ENCODE data around the gene ASCC3.

Gene ASCC3

GRCh38 chr6:100612094-100612493 is 269.0 kb downstream of the ASCC3 start:
- no peaks in the 10 kb centered on the region for H3K27me3 ChIP-seq (ENCODE audit: control insufficient read depth, insufficient read depth, low read length, poor library complexity, severe bottlenecking)
- 92 to 95% methylated on average over 2 of the region's 2 CpGs for WGBS, 2 experiments
- H3K36me3 ChIP-seq (ENCODE audit: control insufficient read depth, insufficient read depth, low read length), result no peaks in the 10 kb centered on the region
- H3K27ac ChIP-seq (ENCODE audit: insufficient read depth, low read depth, low read length, poor library complexity, severe bottlenecking), result no peak overlapping the region
- H3K9me3 ChIP-seq (ENCODE audit: control insufficient read depth, low read length), result no peaks in the 10 kb centered on the region
- no peak overlapping the region for H3K4me3 ChIP-seq (ENCODE audit: insufficient read depth, low read depth, low read length)
- no peaks in the 10 kb centered on the region for H3K4me1 ChIP-seq (ENCODE audit: control insufficient read depth, insufficient read depth, low read length)

DNA sequence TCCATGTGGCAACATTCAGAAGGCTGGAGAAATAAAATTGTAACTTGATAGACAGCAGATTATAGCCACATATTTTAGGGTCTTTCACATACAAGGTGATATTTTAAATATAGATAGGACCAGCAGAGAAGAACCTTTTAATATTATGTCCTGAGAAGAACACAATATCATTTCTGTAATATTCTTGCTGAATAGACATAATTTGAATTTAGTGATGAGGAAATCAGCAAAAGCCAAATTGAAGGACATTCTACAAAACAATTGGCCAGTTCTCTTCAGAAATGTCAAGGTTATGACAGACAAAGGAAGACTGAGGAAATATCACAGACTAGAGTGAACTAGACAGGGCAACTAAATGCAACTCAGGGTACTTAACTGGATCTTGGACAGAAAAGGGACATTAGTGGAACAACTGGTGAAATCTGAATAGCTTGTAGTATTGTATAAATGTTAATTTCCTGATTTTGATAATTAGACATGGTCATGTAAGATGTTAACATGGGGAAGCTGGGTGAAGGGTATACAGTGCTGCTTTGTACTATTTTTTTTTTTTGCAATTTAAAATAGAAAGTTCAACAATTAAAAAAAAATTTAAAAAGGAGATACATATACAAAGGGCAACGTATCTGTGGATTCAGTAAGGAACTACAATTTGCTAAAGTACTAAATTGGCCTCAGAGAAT is 281.9 kb downstream of the ASCC3 start:
- Histone ChIP-seq H3K27me3 (ENCODE audit: control insufficient read depth, insufficient read depth, low read length, poor library complexity, severe bottlenecking) (no peaks in the 10 kb centered on the region), H3K27ac (ENCODE audit: insufficient read depth, low read depth, low read length, poor library complexity, severe bottlenecking) (no peak overlapping the region), H3K9me3 (ENCODE audit: control insufficient read depth, low read length) (no peaks in the 10 kb centered on the region), H3K36me3 (ENCODE audit: control insufficient read depth, insufficient read depth, low read length) (no peaks in the 10 kb centered on the region), H3K4me3 (ENCODE audit: insufficient read depth, low read depth, low read length) (no peak overlapping the region), H3K4me1 (ENCODE audit: control insufficient read depth, insufficient read depth, low read length) (no peaks in the 10 kb centered on the region)
- 100% methylated on average over 1 of the region's 1 CpG for WGBS, 2 experiments

DNA sequence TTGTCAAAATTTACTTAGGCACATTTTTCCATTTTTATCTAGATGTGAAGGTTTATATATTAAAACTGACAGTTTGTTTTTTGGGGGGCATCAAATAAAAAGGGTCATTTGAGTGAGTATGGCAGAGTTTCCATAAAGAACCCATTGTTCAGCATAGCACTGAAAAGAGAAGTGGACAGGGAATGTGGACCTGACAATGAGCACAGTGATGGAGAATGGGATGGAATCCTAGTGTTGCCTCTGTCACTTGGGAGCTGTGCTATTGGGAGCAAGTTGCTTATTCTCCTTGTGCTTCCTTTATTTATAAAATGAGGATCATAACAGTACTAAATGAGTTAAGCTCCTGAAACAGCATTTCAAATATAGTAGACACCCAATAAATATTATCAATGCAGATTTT is 285.7 kb downstream of the ASCC3 start:
- no peaks in the 10 kb centered on the region for H3K27me3 ChIP-seq (ENCODE audit: control insufficient read depth, insufficient read depth, low read length, poor library complexity, severe bottlenecking)
- no peaks in the 10 kb centered on the region for H3K36me3 ChIP-seq (ENCODE audit: control insufficient read depth, insufficient read depth, low read length)
- no peaks in the 10 kb centered on the region for H3K9me3 ChIP-seq (ENCODE audit: control insufficient read depth, low read length)
- H3K27ac ChIP-seq (ENCODE audit: insufficient read depth, low read depth, low read length, poor library complexity, severe bottlenecking), result no peak overlapping the region
- H3K4me1 ChIP-seq (ENCODE audit: control insufficient read depth, insufficient read depth, low read length), result no peaks in the 10 kb centered on the region
- H3K4me3 ChIP-seq (ENCODE audit: insufficient read depth, low read depth, low read length), result no peak overlapping the region

GRCh38 chr6:100593522-100593921 is 287.6 kb downstream of the ASCC3 start:
- Histone ChIP-seq H3K27ac (ENCODE audit: insufficient read depth, low read depth, low read length, poor library complexity, severe bottlenecking) (no peak overlapping the region), H3K27me3 (ENCODE audit: control insufficient read depth, insufficient read depth, low read length, poor library complexity, severe bottlenecking) (no peaks in the 10 kb centered on the region), H3K4me3 (ENCODE audit: insufficient read depth, low read depth, low read length) (no peak overlapping the region), H3K36me3 (ENCODE audit: control insufficient read depth, insufficient read depth, low read length) (peaks cover 7% of the 10 kb centered on the region), H3K4me1 (ENCODE audit: control insufficient read depth, insufficient read depth, low read length) (no peaks in the 10 kb centered on the region), H3K9me3 (ENCODE audit: control insufficient read depth, low read length) (no peaks in the 10 kb centered on the region)
- WGBS, 2 experiments, result 94 to 98% methylated on average over 2 of the region's 2 CpGs

- peaks cover 8% of the 10 kb centered on the region for H3K36me3 ChIP-seq (ENCODE audit: control insufficient read depth, insufficient read depth, low read length)
- 87 to 89% methylated on average over 3 of the region's 3 CpGs for whole genome bisulfite sequencing, 2 experiments
- H3K4me3 ChIP-seq (ENCODE audit: insufficient read depth, low read depth, low read length), result no peak overlapping the region
- H3K27me3 ChIP-seq (ENCODE audit: control insufficient read depth, insufficient read depth, low read length, poor library complexity, severe bottlenecking), result no peaks in the 10 kb centered on the region
- no peaks in the 10 kb centered on the region for H3K4me1 ChIP-seq (ENCODE audit: control insufficient read depth, insufficient read depth, low read length)
- H3K27ac ChIP-seq (ENCODE audit: insufficient read depth, low read depth, low read length, poor library complexity, severe bottlenecking), result no peak overlapping the region
- no peaks in the 10 kb centered on the region for H3K9me3 ChIP-seq (ENCODE audit: control insufficient read depth, low read length)
Observed at GRCh38 chr6:100592929-100593328, 288.2 kb downstream of the ASCC3 start.

DNA sequence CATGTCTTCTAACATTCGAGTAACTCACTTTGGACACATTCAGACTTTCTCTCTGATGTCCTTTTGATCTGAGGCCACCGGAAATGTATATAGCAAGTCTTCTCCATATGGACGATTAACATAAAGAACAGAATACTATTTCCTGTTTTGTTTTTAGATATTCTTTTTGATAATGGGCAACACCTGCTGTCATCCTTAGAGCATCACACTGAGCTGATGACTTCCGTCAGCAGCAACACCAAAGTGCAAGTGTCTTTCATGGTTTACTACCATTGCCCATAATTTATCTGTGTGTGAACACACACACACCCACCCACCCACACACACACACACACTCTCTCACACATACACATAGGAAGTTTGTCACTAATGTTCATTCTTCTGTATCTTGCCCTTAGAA is 303.7 kb downstream of the ASCC3 start:
- Histone ChIP-seq H3K36me3 (ENCODE audit: control insufficient read depth, insufficient read depth, low read length) (no peaks in the 10 kb centered on the region), H3K9me3 (ENCODE audit: control insufficient read depth, low read length) (no peaks in the 10 kb centered on the region), H3K4me1 (ENCODE audit: control insufficient read depth, insufficient read depth, low read length) (no peaks in the 10 kb centered on the region), H3K4me3 (ENCODE audit: insufficient read depth, low read depth, low read length) (no peak overlapping the region), H3K27me3 (ENCODE audit: control insufficient read depth, insufficient read depth, low read length, poor library complexity, severe bottlenecking) (no peaks in the 10 kb centered on the region), H3K27ac (ENCODE audit: insufficient read depth, low read depth, low read length, poor library complexity, severe bottlenecking) (no peak overlapping the region)
- WGBS, 2 experiments, result 94 to 95% methylated on average over 4 of the region's 4 CpGs

DNA sequence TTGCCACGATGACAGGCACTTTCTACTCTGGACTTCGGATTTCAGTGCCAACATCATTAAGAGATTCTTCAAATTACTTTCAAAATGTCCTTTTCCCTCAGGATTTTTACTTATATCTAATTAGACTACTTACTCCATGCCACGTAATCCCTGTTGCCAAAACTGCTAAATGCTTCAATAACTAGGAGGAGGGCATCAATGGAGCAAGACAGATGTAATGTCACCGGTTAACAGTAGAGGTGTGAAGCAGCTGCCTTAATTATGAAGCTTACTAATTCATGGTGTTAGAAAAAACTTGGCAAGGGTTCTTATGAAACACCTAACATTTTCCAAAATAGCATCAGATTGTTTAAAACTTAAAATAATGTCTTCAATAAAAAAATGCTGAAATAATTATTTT is 305.2 kb downstream of the ASCC3 start:
- Histone ChIP-seq H3K4me3 (ENCODE audit: insufficient read depth, low read depth, low read length) (no peak overlapping the region), H3K4me1 (ENCODE audit: control insufficient read depth, insufficient read depth, low read length) (no peaks in the 10 kb centered on the region), H3K36me3 (ENCODE audit: control insufficient read depth, insufficient read depth, low read length) (no peaks in the 10 kb centered on the region), H3K27me3 (ENCODE audit: control insufficient read depth, insufficient read depth, low read length, poor library complexity, severe bottlenecking) (no peaks in the 10 kb centered on the region), H3K9me3 (ENCODE audit: control insufficient read depth, low read length) (no peaks in the 10 kb centered on the region), H3K27ac (ENCODE audit: insufficient read depth, low read depth, low read length, poor library complexity, severe bottlenecking) (no peak overlapping the region)
- 92 to 96% methylated on average over 4 of the region's 4 CpGs for WGBS, 2 experiments

- WGBS, 2 experiments, result 80 to 88% methylated on average over 2 of the region's 2 CpGs
Observed at GRCh38 chr6:100574836-100575235, 306.3 kb downstream of the ASCC3 start.

GRCh38 chr6:100573166-100573565 is 308.0 kb downstream of the ASCC3 start:
- no peaks in the 10 kb centered on the region for H3K36me3 ChIP-seq (ENCODE audit: control insufficient read depth, insufficient read depth, low read length)
- no peak overlapping the region for H3K27ac ChIP-seq (ENCODE audit: insufficient read depth, low read depth, low read length, poor library complexity, severe bottlenecking)
- H3K4me3 ChIP-seq (ENCODE audit: insufficient read depth, low read depth, low read length), result no peak overlapping the region
- no peaks in the 10 kb centered on the region for H3K4me1 ChIP-seq (ENCODE audit: control insufficient read depth, insufficient read depth, low read length)
- no peaks in the 10 kb centered on the region for H3K27me3 ChIP-seq (ENCODE audit: control insufficient read depth, insufficient read depth, low read length, poor library complexity, severe bottlenecking)
- no peaks in the 10 kb centered on the region for H3K9me3 ChIP-seq (ENCODE audit: control insufficient read depth, low read length)

More at GRCh38 chr6:100574836-100575235, 306.3 kb downstream of the ASCC3 start:
- Histone ChIP-seq H3K36me3 (ENCODE audit: control insufficient read depth, insufficient read depth, low read length) (no peaks in the 10 kb centered on the region), H3K27me3 (ENCODE audit: control insufficient read depth, insufficient read depth, low read length, poor library complexity, severe bottlenecking) (no peaks in the 10 kb centered on the region), H3K27ac (ENCODE audit: insufficient read depth, low read depth, low read length, poor library complexity, severe bottlenecking) (no peak overlapping the region), H3K9me3 (ENCODE audit: control insufficient read depth, low read length) (no peaks in the 10 kb centered on the region), H3K4me1 (ENCODE audit: control insufficient read depth, insufficient read depth, low read length) (no peaks in the 10 kb centered on the region), H3K4me3 (ENCODE audit: insufficient read depth, low read depth, low read length) (no peak overlapping the region)

DNA sequence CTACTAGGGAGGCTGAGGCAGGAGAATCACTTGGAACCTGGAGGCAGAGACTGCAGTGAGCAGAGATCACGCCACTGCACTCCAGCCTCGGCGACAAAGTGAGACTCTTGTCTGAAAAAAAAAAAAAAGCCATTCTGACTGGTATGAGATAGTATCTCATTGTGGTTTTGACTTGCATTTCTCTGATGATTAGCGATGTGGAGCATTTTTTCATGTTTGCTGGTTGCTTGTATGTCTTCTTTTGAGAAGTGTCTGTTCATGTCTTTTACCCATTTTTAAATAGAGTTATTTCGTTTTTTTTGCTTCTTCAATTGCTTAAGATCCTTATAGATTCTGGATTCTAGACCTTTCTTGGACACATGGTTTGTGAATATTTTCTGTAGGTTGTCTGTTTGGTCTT is 312.9 kb downstream of the ASCC3 start:
- no peaks in the 10 kb centered on the region for H3K9me3 ChIP-seq (ENCODE audit: control insufficient read depth, low read length)
- WGBS, 2 experiments, result 92 to 95% methylated on average over 4 to 5 of the region's 5 CpGs
- H3K4me3 ChIP-seq (ENCODE audit: insufficient read depth, low read depth, low read length), result no peak overlapping the region
- H3K27me3 ChIP-seq (ENCODE audit: control insufficient read depth, insufficient read depth, low read length, poor library complexity, severe bottlenecking), result no peaks in the 10 kb centered on the region
- H3K4me1 ChIP-seq (ENCODE audit: control insufficient read depth, insufficient read depth, low read length), result no peaks in the 10 kb centered on the region
- H3K27ac ChIP-seq (ENCODE audit: insufficient read depth, low read depth, low read length, poor library complexity, severe bottlenecking), result no peak overlapping the region
- no peaks in the 10 kb centered on the region for H3K36me3 ChIP-seq (ENCODE audit: control insufficient read depth, insufficient read depth, low read length)

GRCh38 chr6:100566563-100566962 is 314.6 kb downstream of the ASCC3 start:
- no peaks in the 10 kb centered on the region for H3K9me3 ChIP-seq (ENCODE audit: control insufficient read depth, low read length)
- no peak overlapping the region for H3K27ac ChIP-seq (ENCODE audit: insufficient read depth, low read depth, low read length, poor library complexity, severe bottlenecking)
- H3K36me3 ChIP-seq (ENCODE audit: control insufficient read depth, insufficient read depth, low read length), result no peaks in the 10 kb centered on the region
- H3K4me3 ChIP-seq (ENCODE audit: insufficient read depth, low read depth, low read length), result no peak overlapping the region
- no peaks in the 10 kb centered on the region for H3K4me1 ChIP-seq (ENCODE audit: control insufficient read depth, insufficient read depth, low read length)
- H3K27me3 ChIP-seq (ENCODE audit: control insufficient read depth, insufficient read depth, low read length, poor library complexity, severe bottlenecking), result no peaks in the 10 kb centered on the region

Measured in ectodermal cell (in vitro differentiated cells).